HG02943 (cell line): ENCODE results near the gene NOX4.
"Not testable (repeated sequence)": the region's sequence is repeated elsewhere in the genome, so short reads cannot be mapped to it uniquely, and the experiment has no call there.

Experiments
- ATAC-seq: cut with Tn5 transposase; IDR thresholded peaks from one replicate; pipeline ENCODE4 v1.9.1; 2021; ENCODE audit warnings: mild to moderate bottlenecking, low read depth, moderate library complexity; ENCODE audit not compliant: unreplicated experiment

NOX4 gene

GRCh38 chr11:89463266-89463780 is 27.9 kb downstream of the NOX4 start:
- ATAC-seq = no peak

GRCh38 chr11:89458716-89459115 is 32.5 kb downstream of the NOX4 start:
- ATAC-seq = no peak

- ATAC-seq = no peak
Measured at GRCh38 chr11:89457190-89457589, 34.0 kb downstream of the NOX4 start.

- ATAC-seq = no peak
Measured at GRCh38 chr11:89456681-89457080, 34.5 kb downstream of the NOX4 start.

- ATAC-seq = no peak
Measured at GRCh38 chr11:89452780-89453179, 38.4 kb downstream of the NOX4 start.

- no peak for ATAC-seq
Measured at GRCh38 chr11:89447845-89448244, 43.3 kb downstream of the NOX4 start.

GRCh38 chr11:89443361-89444322 is 47.5 kb downstream of the NOX4 start:
- ATAC-seq = no peak

- no peak for ATAC-seq
Measured at GRCh38 chr11:89442801-89443200, 48.4 kb downstream of the NOX4 start.

- ATAC-seq = no peak
Measured at GRCh38 chr11:89441606-89442005, 49.6 kb downstream of the NOX4 start.

GRCh38 chr11:89437317-89437716 is 53.9 kb downstream of the NOX4 start:
- ATAC-seq = no peak

- no peak for ATAC-seq
Measured at GRCh38 chr11:89436071-89436470, 55.1 kb downstream of the NOX4 start.

GRCh38 chr11:89433278-89433677 is 57.9 kb downstream of the NOX4 start:
- no peak for ATAC-seq

GRCh38 chr11:89432182-89432581 is 59.0 kb downstream of the NOX4 start:
- not testable (repeated sequence) for ATAC-seq

GRCh38 chr11:89426501-89426900 is 64.7 kb downstream of the NOX4 start:
- not testable (repeated sequence) for ATAC-seq

GRCh38 chr11:89421718-89422117 is 69.5 kb downstream of the NOX4 start:
- ATAC-seq = no peak

- ATAC-seq = no peak
Measured at GRCh38 chr11:89420981-89421380, 70.2 kb downstream of the NOX4 start.

- no peak for ATAC-seq
Measured at GRCh38 chr11:89416961-89417360, 74.2 kb downstream of the NOX4 start.

- not testable (repeated sequence) for ATAC-seq
Measured at GRCh38 chr11:89411112-89411511, 80.1 kb downstream of the NOX4 start.

GRCh38 chr11:89410666-89411065 is 80.5 kb downstream of the NOX4 start:
- ATAC-seq = not testable (repeated sequence)

- ATAC-seq = not testable (repeated sequence)
Measured at GRCh38 chr11:89408441-89408840, 82.7 kb downstream of the NOX4 start.

- ATAC-seq = no peak
Measured at GRCh38 chr11:89405629-89406028, 85.5 kb downstream of the NOX4 start.

GRCh38 chr11:89391654-89392053 is 99.5 kb downstream of the NOX4 start:
- ATAC-seq = not testable (repeated sequence)
